Keratinocyte (primary cell): ENCODE data around the gene ZNF547. TPM values are rescaled to one million over a fixed set of nuclear protein-coding genes. Genes with fewer than 3 reads are reported as not detected.

Experiments used
- DNase-seq: peaks from one replicate; pipeline ENCODE4 v3.0.0-alpha.2; 2011; ENCODE audit warnings: low read depth, missing footprints, low spot score
- FAIRE-seq: peaks from 2 replicates; lab custom pipeline; 2011; peaks lifted over from hg19 to GRCh38; lab: Jason Lieb, UNC
- H2AFZ ChIP-seq: 2 replicates; pipeline ENCODE4 v1.6.0; 2012; ENCODE audit warnings: low read length, control low read depth, inconsistent platforms; ENCODE audit not compliant: control insufficient read depth
- H3K27ac ChIP-seq: 2 replicates; pipeline ENCODE4 v1.5.1; 2011; ENCODE audit warnings: low read length; ENCODE audit not compliant: control insufficient read depth, insufficient read depth
- H3K27me3 ChIP-seq: 3 replicates; pipeline ENCODE4 v1.6.0; 2011; ENCODE audit warnings: low read length; ENCODE audit not compliant: control insufficient read depth, insufficient read depth; ENCODE audit errors: extremely low read depth
- H3K36me3 ChIP-seq, 2 experiments: 2 replicates in 1 of 2; 3 replicates in 1 of 2; pipeline ENCODE4 v1.5.1; 2011; ENCODE audit warnings: low read length in 2 of 2, mild to moderate bottlenecking in 1 of 2; ENCODE audit not compliant: control insufficient read depth in 2 of 2, insufficient read depth in 2 of 2; ENCODE audit errors: extremely low read depth in 1 of 2
- H3K4me1 ChIP-seq: 3 replicates; pipeline ENCODE4 v1.5.1; 2011; ENCODE audit warnings: low read length; ENCODE audit not compliant: control insufficient read depth, insufficient read depth; ENCODE audit errors: extremely low read depth
- H3K4me2 ChIP-seq: 3 replicates; pipeline ENCODE4 v1.6.0; 2011; ENCODE audit warnings: low read depth, low read length; ENCODE audit not compliant: control insufficient read depth, insufficient read depth; ENCODE audit errors: extremely low read depth
- H3K4me3 ChIP-seq, 3 experiments: fragments of 200-600 bp in 1 of 3; sonication (generic) in 1 of 3; 2 replicates in 2 of 3; 3 replicates in 1 of 3; pipeline ENCODE4 v1.5.1; 2011 to 2016; ENCODE audit warnings: low read length in 3 of 3, mild to moderate bottlenecking in 3 of 3, control low read depth in 2 of 3, inconsistent platforms in 1 of 3, low read depth in 1 of 3, mixed read lengths in 1 of 3, mixed run types in 1 of 3, moderate library complexity in 1 of 3; ENCODE audit not compliant: control insufficient read depth in 2 of 3, insufficient read depth in 2 of 3; ENCODE audit errors: extremely low read depth in 1 of 3
- H3K79me2 ChIP-seq: 2 replicates; pipeline ENCODE4 v1.6.0; 2012; ENCODE audit warnings: low read length; ENCODE audit not compliant: control insufficient read depth, insufficient read depth
- H3K9ac ChIP-seq: 3 replicates; pipeline ENCODE4 v1.6.0; 2011; ENCODE audit warnings: low read length; ENCODE audit not compliant: control insufficient read depth, insufficient read depth; ENCODE audit errors: extremely low read depth
- H3K9me1 ChIP-seq: 3 replicates; pipeline ENCODE4 v1.6.0; 2011; ENCODE audit warnings: low read length; ENCODE audit not compliant: control insufficient read depth, insufficient read depth; ENCODE audit errors: extremely low read depth
- H3K9me3 ChIP-seq: 2 replicates; pipeline ENCODE4 v1.5.1; 2012; ENCODE audit warnings: low read depth, low read length; ENCODE audit not compliant: control insufficient read depth
- H4K20me1 ChIP-seq: 3 replicates; pipeline ENCODE4 v1.6.0; 2011; ENCODE audit warnings: low read length; ENCODE audit not compliant: control insufficient read depth, insufficient read depth; ENCODE audit errors: extremely low read depth
- EZH2 ChIP-seq: IDR thresholded peaks from one replicate; pipeline ENCODE4 v1.6.1; 2012; ENCODE audit warnings: inconsistent platforms, mild to moderate bottlenecking, low read length, moderate library complexity
- dilution Hi-C: fragments of 300-500 bp; cut with MboI; formaldehyde crosslinking; loops from one replicate; pipeline ENCODE4 v1.7.0; 2020; ENCODE audit warnings: low sequenced_read_pairs; ENCODE audit not compliant: extremely low pct_ligation_motif_present
- polyA plus RNA-seq, 5 experiments: library from polyadenylated mRNA; depleted of rRNA in 3 of 5; stranded (reverse) in 3 of 5; stranded (forward) in 1 of 5; unstranded in 1 of 5; fragments of >200 nt; gene quantifications; 1 replicate in 1 of 5; 2 replicates in 3 of 5; 3 replicates in 1 of 5; pipeline versions ENCODE4 v1.2.1 to v1.2.3, GENCODE V29; 2011 to 2012; ENCODE audit warnings: missing spikeins in 2 of 5, low read depth in 1 of 5, low replicate concordance in 1 of 5
- TF ChIP-seq, protein P1 (sequence below), 3 experiments: IDR thresholded peaks in 1 of 3; conservative IDR thresholded peaks in 1 of 3; optimal IDR thresholded peaks in 1 of 3; 2 replicates in 2 of 3; 3 replicates in 1 of 3; pipeline versions ENCODE3 to v1.5.1; 2011; ENCODE audit warnings: low read length in 3 of 3, mild to moderate bottlenecking in 3 of 3, moderate library complexity in 2 of 3, control low read depth in 1 of 3, inconsistent platforms in 1 of 3; ENCODE audit not compliant: insufficient read depth in 2 of 3; ENCODE audit errors: extremely low read depth in 1 of 3

The ZNF547 gene
- polyA plus RNA-seq, 1 donor (not counting 4 experiments of a cell fraction or from before 2014, with no cell fraction given), result 2.8 TPM

DNA sequence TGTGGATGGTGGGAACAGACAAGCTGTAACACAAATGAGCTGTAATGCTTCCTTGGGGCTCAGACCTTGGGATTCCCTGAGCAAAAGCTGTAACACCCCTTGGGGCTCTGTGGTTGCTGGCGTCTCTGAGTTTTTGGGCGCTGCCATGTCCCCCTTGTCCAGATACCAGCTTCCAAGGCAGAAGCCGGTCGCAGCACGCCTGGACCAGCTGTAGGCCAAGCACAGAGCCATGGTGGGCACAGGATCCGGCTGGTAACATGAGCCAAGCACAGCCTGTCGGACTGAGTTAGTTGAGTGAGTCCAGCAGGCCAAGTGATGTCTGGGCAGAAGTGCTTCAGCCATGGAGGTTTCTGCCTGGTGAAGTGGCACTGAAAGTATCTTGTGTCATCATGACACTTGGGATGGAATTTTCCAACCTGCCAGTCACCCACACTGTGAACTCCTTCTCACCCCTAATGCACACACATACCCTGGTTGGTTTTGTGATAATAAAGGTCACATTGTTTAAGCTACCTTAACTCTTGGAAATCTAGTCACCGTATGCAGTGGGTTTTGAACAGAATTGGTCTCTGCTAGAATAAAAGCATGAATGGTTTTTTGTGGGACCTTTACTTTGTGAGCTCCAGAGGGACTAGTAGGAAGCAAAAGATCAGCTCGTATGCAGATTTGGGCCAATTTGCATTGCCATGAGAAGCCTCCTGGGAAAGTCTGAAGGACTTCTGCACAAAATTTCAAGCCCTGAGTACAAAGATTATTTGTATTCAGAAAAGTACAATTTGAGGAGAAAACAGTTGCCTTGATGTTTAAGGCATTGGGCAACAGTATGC, 40.6 kb downstream of the ZNF547 start:
- no peaks in the 10 kb centered on the region for H4K20me1 ChIP-seq
- no peak for DNase-seq
- H3K36me3 ChIP-seq, result peaks cover 1 to 5% of the 10 kb centered on the region in 2 experiments
- no peaks in the 10 kb centered on the region for H3K9me3 ChIP-seq
- H3K4me3 ChIP-seq, result no peak overlapping the region
- H3K27ac ChIP-seq, result no peak overlapping the region
- H3K4me2 ChIP-seq, result no peak overlapping the region
- no peaks in the 10 kb centered on the region for H3K4me1 ChIP-seq
- H3K9ac ChIP-seq, result no peak overlapping the region
- no peaks in the 10 kb centered on the region for H3K27me3 ChIP-seq
- dilution Hi-C loops, result no loop called here
- no peak overlapping the region for H2AFZ ChIP-seq
- H3K79me2 ChIP-seq, result no peaks in the 10 kb centered on the region
- H3K9me1 ChIP-seq, result no peaks in the 10 kb centered on the region
- TF ChIP-seq EZH2, result no peak
- TF ChIP-seq, protein P1, sequence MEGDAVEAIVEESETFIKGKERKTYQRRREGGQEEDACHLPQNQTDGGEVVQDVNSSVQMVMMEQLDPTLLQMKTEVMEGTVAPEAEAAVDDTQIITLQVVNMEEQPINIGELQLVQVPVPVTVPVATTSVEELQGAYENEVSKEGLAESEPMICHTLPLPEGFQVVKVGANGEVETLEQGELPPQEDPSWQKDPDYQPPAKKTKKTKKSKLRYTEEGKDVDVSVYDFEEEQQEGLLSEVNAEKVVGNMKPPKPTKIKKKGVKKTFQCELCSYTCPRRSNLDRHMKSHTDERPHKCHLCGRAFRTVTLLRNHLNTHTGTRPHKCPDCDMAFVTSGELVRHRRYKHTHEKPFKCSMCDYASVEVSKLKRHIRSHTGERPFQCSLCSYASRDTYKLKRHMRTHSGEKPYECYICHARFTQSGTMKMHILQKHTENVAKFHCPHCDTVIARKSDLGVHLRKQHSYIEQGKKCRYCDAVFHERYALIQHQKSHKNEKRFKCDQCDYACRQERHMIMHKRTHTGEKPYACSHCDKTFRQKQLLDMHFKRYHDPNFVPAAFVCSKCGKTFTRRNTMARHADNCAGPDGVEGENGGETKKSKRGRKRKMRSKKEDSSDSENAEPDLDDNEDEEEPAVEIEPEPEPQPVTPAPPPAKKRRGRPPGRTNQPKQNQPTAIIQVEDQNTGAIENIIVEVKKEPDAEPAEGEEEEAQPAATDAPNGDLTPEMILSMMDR (optimal IDR thresholded peaks at IDR 0.05 in 1 of 3, IDR thresholded peaks at IDR 0.05 in 1 of 3, conservative IDR thresholded peaks at IDR 0.05 in 1 of 3; ENCODE audit: extremely low read depth in 1 of 3, insufficient read depth in 2 of 3, low read length in 3 of 3), result no peak
- no peak for FAIRE-seq

DNA sequence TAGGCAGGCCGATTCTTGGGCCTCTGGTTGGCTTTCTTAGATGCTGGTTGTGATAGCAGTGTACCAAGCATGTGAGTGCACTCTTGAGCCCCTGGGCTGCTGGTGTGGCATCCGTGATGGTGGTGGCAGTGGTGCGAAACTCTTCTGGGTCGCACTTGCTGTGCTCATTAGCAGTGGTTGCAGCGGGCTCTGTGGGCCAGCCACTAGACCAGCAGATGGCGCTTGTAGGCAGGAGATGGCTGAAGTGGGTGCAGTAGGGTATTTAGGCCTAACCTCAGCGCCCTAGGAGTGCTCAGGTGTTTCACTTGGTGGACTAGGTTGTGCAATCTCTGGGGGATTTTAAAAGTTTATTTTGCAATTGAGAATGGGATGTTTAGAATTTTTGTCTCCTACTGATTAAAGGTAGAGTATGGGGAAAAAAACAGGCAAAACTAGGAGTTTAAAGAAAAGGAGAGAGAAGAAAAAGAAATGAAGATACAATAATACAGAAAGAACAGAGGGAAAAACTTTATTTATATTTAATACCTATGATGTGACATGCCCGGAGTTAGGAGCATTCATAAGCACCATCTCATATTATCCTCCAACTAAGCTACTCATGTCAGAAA, 43.3 kb downstream of the ZNF547 start:
- Histone ChIP-seq H3K4me1 (peaks cover 4% of the 10 kb centered on the region), H3K27me3 (no peaks in the 10 kb centered on the region), H3K79me2 (peaks cover 6% of the 10 kb centered on the region), H3K27ac (no peak overlapping the region), H3K4me3 (no peak overlapping the region), H3K9me3 (no peaks in the 10 kb centered on the region), H3K4me2 (no peak overlapping the region), H3K9me1 (peaks cover 3% of the 10 kb centered on the region), H3K36me3 (no peaks in the 10 kb centered on the region), H3K9ac (no peak overlapping the region), H2AFZ (no peak overlapping the region), H4K20me1 (no peaks in the 10 kb centered on the region)
- DNase-seq (peak; percentile 26), FAIRE-seq (no peak)
- dilution Hi-C loops, result no loop called here
- no peak for TF ChIP-seq EZH2
- TF ChIP-seq, protein P1 (optimal IDR thresholded peaks at IDR 0.05 in 1 of 3, IDR thresholded peaks at IDR 0.05 in 1 of 3, conservative IDR thresholded peaks at IDR 0.05 in 1 of 3; ENCODE audit: extremely low read depth in 1 of 3, insufficient read depth in 2 of 3, low read length in 3 of 3), result peak; percentile 91 to 96 (median 92)
